GM19035 (cell line): ENCODE results near the gene GOLGA8J.
"Not testable (repeated sequence)": the region's sequence is repeated elsewhere in the genome, so short reads cannot be mapped to it uniquely, and the experiment has no call there.

Experiments used
- ATAC-seq: cut with Tn5 transposase; IDR thresholded peaks from one replicate; pipeline ENCODE4 v1.9.1; 2021; ENCODE audit not compliant: unreplicated experiment

Gene GOLGA8J, protein sequence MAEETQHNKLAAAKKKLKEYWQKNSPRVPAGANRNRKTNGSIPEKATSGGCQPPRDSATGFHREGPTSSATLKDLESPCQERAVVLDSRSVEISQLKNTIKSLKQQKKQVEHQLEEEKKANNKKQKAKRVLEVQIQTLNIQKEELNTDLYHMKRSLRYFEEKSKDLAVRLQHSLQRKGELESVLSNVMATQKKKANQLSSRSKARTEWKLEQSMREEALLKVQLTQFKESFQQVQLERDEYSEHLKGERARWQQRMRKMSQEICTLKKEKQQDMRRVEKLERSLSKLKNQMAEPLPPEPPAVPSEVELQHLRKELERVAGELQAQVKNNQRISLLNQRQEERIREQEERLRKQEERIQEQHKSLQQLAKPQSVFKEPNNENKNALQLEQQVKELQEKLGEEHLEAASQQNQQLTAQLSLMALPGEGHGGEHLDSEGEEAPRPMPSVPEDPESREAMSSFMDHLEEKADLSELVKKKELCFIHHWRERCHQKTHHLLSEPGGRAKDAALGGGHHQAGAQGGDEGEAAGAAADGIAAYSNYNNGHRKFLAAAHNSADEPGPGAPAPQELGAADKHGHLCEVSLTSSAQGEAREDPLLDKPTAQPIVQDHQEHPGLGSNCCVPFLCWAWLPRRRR

DNA sequence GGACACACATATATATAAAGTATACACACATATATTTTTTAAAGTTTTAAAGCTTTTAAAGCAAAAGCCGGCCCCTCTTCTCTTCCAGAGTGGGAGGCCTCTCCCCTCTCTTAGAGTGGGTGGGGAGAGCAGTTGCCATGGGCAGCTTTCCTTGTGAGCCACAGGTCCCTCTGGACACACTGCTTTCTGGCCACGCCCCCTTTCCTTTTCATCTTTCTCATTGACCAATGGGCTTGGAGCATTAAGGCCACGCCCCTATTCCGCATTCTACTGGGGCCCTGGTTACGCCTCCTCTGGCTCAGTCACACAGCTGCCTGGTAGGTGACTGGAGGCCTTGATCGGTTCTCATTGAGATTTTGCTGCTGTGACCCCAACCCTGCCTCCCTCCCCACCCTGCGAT is at the start of gene GOLGA8J:
Gene GOLGA8J, plus strand, starts transcription at position 301 of the 400 bp plus-strand sequence. Its CDS starts 98 bp downstream, at position 399.
- not testable (repeated sequence) for ATAC-seq

DNA sequence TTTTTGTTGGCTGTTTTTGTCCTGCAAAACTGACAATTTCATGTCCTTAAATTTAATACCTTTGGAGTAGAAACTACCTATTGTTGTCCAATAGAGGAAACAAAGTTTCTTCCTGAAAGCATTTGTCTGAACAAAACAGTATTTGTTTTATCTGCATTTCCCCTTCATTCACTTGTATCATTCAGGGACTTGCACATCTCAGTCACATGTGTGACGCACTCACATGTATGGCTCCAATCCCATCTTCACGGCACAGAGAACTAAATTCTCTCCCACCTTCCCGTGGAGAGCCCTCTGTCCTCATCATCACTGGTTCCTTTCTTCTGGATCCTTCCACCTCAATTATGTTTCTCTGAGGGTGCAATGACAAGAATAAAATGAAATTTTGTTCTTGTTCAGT is 49.5 kb upstream of the GOLGA8J start:
- no peak for ATAC-seq

DNA sequence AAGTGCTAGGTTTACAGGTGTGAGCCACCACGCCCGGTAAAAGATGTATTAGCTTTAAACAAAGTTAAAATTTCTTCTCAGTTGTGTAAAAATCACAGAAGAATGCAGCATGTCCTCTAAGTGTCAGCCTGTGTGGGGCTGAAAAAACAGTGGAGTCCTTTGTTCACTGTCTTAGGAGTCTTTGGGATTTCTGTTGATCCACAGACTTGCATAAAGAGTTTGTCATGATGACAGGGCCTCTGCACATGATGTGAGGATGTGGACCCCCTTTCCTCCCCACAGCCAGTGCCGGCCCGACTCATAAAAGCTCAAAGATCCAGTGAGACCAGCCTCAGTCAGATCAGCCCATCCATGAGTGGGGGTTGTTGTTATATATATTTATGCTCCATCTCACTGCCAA is 49.0 kb upstream of the GOLGA8J start:
- no peak for ATAC-seq

DNA sequence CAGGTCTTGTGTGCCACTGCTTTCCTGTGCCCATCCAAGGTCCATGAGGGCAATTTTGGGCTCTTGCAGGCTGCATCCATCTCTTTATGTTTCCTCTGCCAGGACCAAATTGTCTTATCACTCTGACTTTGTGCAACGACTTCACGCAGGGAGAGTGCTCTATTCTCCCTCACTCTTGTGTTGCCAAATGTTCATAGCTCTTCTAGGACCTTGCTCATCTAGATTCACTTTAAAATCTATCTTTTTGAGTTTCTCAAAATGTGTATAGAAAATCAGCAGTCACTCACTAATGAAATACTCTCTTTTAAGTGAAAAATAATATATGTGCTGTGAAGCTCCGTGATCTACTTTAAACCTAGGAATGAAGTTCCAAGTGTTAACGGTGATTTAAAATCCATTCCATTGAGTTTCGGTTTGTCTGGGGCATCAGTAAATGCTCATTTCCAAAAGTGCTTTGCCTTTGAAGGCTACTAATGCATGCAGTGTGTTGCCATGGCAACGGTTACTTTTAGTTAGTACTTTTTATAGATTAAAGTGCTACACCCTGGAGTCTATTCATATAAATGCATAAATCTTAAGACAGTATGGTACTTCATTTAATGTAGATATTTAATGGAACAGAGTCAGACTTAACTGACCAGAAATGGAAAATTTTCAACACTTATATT is 46.6 kb upstream of the GOLGA8J start:
- ATAC-seq = no peak

DNA sequence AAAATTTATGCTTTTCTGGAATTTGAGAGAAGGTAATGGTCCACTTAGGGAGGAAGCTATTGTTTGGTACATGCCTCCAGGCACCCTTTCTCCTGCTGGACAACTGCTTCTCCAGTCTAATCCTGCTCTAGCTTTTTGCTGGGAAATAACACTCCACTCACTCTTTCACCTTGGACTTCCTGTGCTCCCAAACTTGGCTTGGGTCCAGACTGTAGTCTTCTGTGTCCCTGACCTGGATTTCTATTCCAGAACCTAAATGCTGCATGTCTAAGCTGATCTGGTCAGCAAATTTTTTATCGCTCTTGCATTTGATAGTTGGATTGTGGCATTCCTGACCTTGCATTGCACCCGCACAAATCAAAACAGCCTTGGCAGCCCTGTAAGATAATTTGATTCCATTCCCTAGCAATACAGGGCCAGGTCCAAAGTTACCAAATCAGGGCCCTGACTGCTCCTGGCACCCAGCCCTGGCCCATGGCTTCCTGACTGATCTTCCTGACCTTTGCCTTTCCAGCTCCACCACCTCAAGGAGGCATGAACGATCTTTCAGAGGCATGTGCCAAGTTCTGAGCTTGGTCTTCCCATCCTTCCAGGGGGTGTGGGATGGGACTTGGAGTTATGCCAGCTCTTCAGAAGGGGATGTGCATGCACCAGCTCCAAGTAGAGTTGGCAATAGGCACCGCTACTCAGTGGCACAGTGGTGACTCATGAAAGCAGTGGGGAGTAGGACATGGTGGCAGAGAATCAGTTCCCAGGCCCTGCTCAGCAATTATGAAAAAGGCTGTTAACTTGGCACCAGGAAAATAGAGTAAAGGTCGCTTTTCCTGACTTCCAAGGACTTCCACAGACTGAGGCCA is 43.9 kb upstream of the GOLGA8J start:
- ATAC-seq = no peak

DNA sequence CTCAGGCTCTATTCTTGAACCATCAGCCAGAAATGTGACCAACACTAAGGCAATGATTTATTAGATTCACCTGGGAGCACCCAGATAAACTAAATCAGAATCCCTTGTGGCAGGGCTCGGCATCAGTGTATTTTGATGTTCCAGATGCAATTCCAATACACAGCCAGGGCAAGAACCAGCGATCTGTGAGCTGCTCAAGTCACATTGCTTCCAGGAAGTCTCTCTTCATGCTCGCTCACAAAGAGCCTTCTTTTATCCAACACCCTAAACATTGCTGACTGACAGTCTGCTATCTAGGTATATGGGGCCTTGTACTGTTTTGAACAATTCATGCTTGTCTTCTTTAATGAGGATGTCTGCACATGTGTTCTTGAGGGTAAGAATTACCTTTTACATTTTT is 40.9 kb upstream of the GOLGA8J start:
- ATAC-seq = no peak

DNA sequence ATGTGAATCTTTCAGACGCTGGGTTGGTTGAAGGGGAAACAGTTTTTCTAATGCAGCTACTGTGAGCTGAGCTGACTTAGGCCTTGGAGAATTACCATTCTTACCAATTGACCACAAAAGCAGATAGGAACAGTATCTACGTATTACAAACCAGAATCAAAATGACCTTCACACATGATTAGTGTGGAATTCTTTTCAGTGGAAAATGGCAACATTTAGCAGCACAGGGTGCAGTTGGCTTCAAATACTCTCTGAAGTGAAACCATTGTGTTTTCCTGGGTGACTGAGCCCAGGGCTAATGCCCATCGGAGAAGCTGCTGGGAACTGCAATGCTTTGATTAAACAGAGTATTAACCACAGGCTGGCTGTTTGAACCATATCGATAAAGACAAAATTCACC is 40.2 kb upstream of the GOLGA8J start:
- no peak for ATAC-seq

DNA sequence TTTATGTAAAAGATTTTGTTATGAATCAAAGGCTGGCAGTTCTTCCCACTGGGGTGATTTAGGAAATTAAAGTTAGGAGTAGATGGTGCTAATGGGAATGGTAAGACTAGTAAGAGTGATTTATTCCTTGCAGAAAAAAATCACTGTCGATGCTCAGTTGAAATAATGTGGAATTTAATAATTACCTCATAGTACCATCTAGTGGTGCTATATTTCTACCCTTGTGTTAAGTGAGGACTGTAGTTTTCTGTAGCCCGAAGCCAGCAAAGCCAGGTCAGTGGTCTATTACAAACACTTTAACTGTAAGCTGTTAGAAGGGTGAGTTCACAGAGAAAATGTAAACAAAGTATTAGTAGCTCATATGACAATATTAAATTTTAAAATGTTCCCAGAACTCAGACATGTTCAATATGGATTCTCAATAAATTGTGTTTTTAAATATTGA is 39.5 kb upstream of the GOLGA8J start:
- no peak for ATAC-seq

DNA sequence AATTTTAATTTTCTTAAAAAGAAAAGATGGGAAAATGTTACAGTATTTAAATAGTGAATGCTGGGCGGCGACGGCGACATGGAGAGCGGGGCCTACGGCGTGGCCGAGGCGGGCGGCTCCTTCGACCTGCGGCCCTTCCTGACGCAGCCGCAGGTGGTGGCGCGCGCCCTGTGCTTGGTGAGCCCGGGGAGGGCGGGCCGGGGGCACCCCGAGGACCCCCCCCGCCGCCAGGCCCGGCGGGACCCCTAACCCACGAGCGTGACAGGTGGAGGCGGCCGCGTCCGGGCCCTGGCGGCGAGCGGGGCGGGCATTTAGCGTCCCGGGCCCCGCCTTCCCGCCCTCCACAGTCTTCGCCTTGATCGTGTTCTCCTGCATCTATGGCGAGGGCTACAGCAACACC is 38.4 kb upstream of the GOLGA8J start:
- no peak for ATAC-seq

DNA sequence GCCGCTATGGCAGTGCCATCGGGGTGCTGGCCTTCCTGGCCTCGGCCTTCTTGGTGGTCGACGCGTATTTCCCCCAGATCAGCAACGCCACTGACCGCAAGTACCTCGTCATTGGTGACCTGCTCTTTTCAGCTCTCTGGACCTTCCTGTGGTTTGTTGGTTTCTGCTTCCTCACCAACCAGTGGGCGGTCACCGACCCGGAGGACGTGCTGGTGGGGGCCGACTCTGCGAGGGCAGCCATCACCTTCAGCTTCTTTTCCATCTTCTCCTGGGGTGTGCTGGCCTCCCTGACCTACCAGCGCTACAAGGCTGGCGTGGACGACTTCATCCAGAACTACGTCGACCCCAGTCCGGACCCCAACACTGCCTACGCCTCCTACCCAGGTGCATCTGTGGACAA is 37.9 kb upstream of the GOLGA8J start:
- not testable (repeated sequence) for ATAC-seq

DNA sequence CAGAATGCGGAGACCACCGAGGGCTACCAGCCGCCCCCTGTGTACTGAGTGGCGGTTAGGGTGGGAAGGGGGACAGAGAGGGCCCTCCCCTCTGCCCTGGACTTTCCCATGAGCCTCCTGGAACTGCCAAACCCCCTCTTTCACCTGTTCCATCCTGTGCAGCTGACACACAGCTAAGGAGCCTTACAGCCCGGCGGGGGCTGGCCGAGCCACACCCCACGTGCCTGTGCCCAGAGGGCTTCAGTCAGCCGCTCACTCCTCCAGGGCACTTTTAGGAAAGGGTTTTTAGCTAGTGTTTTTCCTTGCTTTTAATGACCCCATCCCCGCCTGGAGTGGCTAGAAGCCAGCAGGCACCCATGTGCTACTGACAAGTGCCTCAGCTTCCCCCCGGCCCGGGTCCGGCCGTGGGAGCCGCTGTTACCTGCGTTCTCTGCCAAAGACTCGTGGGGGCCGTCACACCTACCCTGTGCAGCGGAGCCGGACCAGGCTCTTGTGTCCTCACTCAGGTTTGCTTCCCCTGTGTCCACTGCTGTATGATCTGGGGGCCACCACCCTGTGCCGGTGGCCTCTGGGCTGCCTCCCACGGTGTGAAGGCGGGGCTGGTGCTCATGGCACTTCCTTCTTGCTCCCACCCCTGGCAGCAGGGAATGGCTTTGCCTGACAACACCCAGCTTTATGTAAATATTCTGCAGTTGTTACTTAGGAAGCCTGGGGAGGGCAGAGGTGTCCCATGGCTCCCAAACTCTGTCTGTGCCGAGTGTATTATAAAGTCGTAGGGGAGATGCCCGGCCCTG is 37.3 kb upstream of the GOLGA8J start:
- ATAC-seq = not testable (repeated sequence)

DNA sequence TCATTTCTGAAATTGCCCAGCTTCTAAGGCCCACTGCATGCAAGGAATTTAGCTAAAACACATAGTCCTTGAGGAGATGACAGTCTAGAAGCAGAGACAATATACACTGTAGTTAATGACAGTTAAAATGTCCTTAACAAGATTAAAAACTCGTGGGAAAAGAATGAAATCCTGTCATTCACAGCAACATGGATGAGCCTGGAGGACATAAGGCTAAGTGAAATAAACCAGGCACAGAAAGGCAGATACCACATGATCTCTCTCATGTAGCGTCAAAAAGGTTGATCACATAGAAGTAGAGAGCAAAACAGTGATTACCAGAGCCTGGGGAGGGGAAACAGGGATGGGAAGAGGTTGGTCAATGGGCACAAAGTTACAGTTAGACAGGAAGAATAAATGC is 36.3 kb upstream of the GOLGA8J start:
- ATAC-seq = no peak

DNA sequence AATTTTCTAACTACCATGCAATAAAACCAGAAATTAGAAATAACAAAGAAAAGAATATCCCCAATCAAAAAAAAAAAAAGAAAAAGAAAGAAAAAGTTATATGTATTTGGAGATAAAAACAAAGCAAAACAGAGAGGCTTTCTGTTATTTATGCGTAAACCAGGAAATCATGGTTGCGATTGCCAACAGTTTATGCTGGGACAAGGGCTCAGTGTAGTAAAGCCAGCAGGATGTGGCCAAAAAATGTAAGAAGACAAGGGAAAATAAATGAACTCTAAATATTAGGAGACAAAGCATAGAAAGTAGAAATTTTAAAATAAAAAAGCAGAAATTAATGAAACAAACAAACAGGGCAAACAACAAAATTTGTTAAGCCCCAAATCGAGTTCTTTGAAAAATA is 27.2 kb upstream of the GOLGA8J start:
- ATAC-seq = no peak

DNA sequence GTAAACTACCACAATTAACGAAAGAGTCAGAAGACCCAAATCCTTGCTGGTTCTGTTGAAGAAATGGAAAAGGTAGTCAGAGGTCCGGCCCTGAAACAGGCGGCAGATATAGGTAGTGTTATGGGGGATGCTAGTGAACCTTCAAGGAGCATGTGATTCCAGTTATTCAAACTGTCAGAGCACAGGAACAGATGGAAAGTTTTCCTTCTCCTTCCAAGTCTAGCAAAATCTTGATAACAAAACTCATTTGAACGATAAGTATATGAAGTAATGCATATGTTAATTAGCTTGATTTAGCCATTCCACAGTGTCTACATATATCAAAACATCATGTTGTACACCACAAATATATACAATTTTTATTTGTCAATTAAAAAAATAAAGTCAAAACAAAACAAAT is 26.6 kb upstream of the GOLGA8J start:
- ATAC-seq = no peak

DNA sequence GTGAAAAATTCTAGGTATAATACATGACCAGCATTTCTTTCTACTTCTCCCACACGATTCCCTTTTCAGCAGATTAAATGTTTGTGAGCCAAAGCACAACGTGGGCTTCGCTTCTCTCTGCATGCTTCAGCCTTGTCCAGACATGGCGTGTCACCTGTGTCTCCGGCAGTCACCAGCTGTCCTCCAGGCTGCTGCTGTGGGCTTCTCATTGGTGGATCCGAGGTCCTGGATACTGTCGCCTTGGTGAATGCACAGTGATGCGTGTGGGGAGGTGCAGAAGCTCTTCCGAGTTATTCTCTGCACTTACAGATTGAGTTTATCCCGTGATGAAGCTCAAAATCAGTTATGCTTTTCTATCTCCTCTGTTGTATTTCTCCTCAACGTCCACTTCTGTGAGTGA is 23.0 kb upstream of the GOLGA8J start:
- ATAC-seq = no peak

DNA sequence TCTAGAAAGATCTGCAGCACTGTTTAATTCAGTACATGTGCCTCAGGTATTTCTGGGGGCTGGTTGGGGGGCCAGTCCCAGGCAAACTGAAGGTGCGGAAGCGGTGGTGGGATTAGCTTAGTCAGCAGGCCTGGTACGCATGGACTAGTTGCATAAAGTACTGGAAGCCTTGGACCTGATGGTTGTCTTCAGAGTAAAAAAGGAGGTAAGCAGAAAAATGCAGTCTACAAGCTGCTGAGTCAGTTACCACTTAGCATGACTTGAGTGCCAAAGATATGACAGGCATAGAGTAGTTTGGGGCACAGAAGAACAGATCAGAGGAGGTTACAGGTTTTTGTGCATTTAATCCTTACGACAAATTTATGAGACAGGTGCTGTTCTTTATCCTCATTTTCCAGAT is 19.9 kb upstream of the GOLGA8J start:
- no peak for ATAC-seq

DNA sequence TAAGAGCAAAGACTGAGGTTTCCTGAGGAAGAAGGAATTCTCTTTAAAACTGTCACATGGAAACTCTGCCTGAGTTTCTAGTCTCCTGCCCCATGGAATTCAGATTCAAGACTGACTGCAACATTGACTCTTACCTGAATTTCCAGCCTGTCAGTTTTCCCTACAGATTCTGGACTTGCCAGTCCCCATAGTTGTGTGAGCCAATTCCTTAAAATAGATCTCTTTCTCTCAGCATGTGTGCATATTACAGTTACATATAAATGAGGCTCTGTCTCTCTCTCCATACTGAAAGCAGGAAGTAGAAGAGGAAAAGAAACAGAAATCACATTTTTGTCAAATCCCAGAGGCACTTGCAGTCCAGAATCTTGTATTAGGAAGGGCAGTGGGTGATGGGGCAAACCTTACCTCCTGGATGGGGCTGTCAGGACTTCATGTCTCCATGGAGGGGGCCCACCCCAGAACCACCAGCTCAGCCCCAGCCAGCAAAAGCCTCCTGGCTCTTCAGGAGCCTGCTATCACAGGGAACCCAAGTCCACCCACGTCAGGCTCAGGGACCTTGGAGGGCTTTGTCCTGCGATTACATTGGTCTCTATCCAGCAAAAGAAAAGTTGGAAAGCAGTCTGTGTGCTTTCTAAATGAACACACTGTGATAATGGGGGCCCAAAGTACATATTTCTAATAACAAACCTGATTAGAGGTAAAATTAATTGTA is 18.8 kb upstream of the GOLGA8J start:
- no peak for ATAC-seq

DNA sequence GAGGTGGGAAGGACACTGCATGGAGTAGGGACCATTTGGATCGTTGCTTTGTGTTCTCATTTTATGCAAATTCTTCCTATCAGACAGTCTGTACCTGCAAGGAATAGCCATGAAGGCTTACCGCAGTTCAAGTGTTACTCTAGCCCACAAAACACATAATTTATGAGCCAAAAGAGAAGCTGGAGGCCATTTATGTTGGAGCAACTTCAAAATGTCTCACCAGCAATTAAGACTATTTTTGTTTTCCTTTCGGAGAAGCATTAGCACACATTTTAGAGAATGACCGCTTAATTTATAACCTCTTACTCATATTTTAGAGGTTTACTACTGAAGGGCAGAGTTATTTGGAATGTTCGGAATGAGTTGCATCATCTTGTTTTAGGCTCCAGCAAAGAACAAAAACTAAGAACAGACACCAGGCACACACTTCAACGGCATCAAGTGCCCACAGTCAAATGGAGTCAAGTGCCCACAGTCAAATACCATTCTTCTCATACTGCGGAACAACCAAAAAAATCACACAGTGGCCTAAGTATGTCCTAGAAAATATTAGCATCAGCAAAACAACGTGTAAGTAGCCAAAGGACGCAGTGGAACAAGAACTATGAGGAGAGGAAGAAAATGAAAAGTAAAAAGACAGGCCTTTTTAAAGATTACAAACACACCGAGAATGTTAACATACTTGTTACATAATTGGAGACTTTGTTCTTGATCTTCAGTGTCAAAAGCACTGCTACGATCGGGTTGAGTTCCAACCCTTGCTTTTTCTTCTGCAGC is 17.5 kb upstream of the GOLGA8J start:
- ATAC-seq = no peak

DNA sequence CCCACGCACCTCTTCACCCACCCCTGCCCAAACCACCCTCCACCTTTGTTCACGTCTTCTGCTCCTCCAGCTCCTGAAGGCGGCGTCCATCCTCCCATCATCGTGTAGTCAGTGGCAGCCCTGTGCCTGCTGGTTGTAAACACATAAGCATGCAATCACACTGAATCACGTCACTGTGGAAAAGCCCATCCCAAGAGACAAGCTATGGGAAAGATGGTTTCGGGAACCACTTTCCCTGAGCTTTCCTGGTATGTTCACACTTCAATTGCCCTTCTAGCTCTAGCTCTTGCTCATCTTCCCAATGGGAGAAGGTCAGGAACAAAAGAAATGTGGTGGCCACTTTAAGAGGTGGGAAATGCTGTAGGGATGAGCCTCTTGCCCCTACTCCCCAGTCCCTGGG is 14.4 kb upstream of the GOLGA8J start:
- ATAC-seq = no peak
